ENCODE measurements around the gene TOR1B.
"Not testable (repeated sequence)": the region's sequence is repeated elsewhere in the genome, so short reads cannot be mapped to it uniquely, and the experiment has no call there.

TOR1B gene

DNA sequence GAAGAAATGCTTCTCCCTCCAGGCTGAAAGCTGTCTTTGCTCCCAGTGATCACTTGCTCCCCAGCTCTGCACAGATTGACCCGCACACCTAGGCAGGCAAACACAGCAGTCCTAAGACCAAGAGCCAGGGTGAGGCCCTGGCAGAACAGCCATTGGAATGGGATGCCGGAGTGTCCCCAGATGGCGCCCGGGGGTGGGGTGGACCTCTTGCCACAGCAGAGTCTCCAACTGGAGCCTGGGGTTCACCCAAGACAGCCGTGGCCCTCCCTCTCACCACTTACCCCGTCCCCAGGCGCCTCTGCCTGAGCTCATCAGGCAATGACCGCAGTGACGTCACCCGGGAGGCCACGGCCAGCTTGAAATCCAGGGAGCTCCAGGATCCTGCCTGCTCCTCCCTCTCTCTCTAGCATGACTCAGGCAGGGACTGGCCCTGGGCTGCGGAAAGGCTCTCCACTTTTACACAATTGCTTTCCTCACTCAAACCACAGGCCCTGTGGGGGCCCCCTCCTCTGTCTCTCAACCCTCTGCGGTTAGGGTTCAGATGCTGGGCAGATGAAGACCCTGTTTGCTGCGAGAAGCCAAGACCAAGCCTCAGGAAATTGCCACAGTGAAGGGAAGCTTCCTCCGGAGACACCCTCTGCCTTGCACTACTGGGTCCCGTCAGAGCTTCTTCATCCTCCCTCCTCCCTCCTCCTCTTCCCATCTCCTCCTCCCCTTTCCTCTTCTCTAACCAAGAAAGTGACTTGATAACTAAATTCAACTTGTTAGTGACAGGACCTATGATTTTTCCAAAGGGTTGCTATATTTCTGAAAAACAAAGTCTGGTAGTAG, 25.8 kb upstream of the TOR1B start:
- DNase-seq = peak; percentile 94

DNA sequence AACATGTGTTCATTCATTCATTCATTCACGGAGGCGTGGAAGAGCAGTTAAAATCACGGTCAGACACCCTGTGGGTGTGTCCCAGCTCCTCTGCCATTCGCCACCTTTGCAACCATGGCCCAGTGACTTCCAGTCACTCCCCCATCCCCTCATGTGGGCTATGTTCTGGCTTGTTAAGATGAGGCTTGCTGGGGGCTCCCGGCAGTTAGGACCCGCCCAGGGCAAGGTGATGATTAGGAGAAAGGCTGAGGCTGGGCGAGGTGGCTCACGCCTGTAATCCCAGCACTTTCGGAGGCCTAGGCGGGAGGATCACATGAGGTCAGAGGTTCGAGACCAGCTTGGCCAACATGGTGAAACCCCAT, 25.2 kb upstream of the TOR1B start:
- no peak for DNase-seq

DNA sequence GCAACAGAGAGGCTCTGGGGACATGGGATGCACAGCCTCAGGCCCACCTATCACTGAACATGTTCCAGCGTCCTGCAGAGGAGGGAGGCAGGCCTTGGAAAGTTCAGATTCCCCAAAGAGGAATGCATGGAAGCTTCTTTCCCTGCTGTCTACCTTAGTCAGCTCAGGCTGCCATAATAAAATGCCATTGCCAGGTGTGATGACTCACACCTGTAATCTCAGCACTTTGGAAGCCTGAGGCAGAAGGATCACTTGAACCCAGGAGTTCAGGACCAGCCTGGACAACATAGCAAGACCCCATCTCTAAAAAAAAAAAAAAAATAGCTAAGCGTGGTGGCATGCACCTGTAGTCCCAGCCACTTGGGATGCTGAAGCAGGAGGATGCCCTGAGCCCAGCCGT, 24.5 kb upstream of the TOR1B start:
- DNase-seq = peak; percentile 33

DNA sequence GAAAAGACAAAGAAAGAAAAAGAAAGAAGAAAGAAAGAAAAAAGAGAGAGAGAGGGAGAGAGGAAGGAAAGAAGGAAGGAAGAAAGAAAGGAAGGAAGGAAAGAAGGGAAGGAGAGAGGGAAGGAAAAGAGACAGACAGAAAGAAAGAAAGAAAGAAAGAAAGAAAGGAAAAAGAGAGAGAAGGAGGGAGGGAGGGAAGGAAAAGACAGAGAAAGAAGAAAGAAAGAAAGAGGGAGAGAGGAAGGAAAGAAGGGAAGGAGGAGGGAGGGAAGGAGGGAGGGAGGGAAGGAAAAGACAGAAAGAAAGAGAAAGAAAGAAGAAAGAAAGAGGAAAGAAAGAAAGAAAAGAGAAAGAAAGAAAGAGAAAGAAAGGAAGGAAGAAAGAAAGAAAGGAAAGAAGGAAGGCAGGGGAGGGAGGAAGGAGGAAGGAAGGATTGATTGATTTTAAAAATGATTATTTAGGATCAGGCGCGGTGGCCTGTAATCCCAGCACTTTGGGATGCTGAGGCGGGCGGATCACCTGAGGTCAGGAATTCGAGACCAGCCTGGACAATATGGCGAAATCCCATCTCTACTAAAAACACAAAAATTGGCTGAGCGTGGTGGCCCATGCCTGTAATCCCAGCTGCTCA, 23.3 kb upstream of the TOR1B start:
- no peak for DNase-seq

DNA sequence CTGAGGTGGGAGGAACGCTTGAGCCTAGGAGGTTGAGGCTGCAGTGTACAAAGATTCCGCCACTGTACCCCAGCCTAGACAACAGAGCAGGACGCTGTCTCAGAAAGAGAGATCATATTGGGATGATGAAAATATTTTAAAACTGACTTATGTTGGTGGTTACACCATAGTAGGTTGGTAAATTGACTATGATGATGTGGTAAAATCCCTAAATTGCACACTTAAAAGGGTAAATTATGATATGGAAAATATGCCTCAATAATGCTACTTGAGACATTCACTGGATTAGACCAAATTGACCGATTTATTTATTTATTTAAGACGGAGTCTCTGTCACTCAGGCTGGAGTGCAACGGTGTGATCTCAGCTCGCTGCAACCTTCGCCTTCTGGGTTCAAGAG, 21.9 kb upstream of the TOR1B start:
- no peak for DNase-seq

DNA sequence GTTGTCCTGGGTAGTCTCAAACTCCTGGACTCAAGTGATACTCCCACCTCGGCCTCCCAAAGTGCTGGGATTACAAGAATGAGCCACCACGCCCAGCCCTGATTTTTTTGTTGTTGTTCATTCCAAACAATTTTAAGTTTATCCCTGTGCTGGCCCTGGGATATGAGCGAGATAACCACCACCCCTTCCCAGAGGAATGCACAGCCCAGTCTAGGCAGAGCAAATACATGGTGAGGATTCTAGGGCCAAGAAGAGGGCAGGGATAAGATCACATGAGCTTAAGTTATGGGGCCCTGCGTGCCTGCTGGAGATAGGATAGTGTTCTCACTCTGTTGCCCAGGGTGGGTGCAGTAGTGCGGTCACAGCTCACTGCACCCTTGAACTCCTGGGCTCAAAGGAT, 21.0 kb upstream of the TOR1B start:
- DNase-seq = no peak

DNA sequence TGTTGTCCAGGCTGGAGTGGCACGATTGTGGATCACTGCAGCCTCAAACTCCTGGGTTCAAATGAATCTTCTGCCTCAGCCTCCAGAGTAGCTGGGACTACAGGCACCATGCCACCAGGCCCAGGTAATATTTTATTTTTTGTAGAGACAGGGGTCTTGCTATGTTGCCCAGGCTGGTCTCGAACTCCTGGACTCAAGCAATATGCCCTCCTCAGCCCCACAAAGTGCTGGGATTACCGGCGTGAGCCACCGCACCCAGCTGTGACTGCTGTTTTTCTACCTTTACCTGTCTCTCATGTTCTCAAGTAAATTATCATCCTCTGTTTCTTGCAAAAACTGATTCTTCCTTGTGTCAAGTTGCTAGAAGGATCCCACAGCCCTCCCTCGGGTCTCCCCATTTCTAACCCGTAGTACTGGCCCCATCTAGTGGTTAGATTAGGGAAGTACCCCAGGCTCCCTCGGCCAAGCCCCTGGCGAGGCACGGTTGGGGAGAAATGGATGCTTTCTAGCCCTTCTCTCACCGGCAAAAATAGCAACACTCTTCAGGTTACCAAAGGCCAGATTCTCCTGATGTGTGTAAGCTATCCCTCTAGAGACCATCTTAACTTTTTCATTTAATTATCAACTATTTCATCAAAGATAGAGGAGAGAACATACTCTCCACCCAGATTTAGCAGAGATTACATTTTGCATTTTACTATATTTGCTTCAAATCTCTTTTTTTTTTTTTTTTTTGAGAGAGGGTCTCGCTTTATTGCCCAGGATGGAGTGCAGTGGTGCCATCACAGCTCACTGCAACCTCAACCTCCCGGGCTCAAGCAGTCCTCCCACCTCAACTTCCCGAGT, 19.2 kb upstream of the TOR1B start:
- DNase-seq = peak; percentile 82

DNA sequence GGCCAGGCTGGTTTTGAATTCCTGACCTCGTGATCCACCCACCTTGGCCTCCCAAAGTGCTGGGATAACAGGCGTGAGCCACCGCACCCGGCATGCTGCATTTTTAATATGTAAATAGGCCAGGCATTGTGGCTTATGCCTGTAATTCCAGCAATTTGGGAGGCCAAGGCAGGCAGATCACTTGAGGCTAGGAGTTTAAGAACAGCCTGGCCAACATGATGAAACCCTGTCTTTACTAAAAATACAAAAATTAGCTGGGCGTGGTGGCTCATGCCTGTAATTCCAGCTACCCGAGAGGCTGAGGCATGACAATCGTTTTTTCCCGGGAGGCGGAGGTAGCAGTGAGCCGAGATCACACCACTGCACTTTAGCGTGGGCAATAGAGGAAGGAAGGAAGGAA, 18.0 kb upstream of the TOR1B start:
- DNase-seq = not testable (repeated sequence)

DNA sequence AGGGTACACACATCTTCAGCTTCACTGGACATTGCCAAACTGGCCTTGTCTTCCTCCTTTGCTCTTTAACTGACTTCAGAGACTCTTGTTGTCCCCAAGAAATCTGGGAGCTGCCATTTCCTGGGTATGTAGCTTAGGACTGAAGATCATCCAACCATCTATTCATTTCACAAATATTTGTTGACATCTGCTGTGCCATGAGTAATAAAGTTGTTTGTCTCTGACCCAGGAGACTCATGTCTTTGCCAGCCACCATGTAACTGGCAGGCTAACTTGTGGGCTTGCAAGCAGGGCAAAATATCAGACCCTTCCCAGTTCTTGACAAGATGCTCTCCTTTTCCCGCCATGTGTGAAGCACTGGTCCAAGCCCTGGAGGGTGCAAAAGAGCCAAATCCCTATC, 17.1 kb upstream of the TOR1B start:
- no peak for DNase-seq

DNA sequence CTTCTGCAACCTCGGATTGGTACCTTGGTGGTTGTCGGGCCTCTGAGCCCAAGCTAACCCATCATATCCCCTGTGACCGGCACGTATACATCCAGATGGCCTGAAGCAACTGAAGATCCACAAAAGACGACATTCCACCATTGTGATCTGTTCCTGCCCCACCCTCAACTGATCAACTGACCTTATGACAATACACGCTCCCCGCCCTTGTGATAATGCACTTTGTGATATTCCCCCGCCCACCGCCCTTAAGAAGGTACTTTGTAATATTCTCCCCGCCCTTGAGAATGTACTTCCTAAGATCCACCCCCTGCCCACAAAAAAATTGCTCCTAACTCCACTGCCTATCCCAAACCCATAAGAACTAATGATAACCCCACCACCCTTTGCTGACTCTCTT, 16.5 kb upstream of the TOR1B start:
- DNase-seq = no peak

DNA sequence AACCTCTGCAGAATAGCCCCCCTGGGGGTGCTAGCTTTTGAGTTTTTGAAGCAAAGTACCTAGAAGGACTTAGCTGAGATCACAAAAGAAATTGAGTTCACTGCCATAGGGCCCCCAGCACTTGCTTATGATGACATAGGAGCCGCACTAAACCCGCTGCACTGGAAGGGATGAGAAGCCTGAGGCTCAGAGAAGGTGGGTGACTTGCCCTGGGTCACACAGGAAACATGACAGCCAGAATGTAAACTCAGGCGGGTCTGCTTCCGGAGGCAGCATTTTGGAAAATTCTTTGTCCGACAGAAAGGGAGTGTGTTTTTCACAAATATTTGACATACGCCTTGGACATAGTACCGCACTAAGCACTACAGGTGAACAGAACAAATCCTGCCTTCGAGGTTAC, 8.4 kb upstream of the TOR1B start:
- no peak for DNase-seq

DNA sequence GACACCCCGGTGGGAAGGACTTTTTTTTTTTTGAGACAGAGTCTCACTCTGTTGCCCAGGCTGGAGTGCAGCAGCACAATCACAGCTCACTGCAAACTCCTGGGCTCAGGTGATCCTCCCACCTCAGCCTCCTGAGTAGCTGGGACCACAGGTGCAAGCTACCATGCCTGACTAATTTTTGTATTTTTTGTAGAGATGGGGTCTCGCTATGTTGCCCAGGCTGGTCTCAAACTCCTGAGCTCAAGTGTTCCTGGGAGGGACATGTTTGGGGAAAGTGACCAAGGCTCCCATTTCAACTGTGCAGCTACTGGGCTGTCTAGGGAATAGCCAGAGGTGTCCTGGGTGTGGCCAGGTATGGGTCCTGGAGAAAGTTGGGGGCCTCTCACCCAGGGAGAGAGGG, 7.0 kb upstream of the TOR1B start:
- DNase-seq = not testable (repeated sequence)

DNA sequence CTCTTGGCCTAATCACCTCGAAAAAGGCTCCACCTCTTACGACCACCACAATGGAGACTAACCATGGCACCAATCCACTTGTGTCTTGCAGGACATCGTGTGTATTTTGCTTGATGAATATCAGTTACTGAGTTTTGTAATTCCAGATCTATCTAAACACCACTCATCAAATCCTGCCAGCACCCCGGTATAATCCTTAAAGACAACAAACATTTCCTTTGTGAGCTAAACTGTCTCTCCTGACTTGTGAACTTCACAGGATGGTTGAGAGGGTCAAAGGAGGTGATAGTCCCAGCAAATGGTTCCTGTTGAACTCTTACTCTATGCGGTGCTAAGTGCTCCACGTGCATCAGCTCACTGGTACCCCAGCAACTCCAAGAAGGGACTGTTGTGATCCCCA, 4.0 kb upstream of the TOR1B start:
- no peak for DNase-seq

DNA sequence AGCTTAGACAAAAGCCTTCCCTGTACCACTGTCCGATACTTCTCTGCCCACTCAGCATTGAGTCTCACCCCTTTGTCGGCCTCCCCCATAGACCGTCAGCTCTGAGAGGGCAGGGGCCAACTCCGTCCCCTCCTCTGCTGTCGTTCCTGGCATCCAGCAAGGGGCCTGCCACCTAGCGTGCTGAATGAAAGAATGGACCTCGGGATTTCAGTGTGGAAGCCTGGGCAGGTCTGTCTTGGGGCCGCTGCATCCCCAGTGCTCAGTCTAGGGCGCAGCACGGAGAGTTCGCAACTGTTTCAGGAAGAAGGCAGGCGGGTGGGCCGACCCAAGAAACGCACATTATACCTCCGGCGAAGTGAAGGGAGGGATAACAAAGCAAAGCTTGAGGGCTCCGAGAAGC, 1.5 kb upstream of the TOR1B start:
- no peak for DNase-seq

DNA sequence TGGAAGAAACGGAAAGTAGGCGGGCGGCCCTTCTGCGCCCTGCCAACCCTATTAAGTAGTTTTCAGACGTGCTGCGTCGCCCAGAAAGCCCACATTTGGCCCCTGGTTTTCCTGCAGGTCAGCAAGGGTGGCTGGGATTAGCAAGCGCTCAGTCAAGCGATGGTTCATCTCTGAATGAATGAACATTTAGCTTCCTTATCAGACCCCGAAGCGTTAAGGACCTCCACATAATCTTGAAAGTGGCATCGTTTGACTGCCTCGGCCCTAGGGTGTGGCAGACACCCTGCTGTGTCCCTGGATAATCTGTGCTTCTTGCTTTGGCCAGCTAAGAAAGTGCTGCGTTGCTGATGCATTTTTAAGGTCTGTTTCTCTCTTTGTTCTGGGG, 684 bp downstream of the TOR1B start:
- no peak for DNase-seq

DNA sequence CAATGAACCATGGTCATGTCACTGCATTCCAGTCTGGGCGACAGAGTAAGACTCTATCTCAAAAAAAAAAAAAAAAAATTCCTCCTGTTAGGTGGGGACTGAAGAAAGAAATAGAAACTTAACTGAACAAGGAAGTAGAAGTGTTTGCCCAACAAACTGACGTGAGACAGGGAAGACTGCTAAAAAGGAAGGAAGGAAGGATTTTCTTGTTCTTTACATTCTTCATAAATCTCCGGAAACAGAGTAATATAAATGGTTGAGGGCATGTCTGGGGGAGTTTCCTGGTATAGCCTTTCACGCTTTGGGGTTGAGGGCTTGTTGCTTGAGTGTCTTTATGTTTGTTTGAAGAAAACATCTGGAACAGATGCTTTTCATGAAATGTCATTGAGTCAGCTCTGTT, 3.1 kb downstream of the TOR1B start:
- no peak for DNase-seq

DNA sequence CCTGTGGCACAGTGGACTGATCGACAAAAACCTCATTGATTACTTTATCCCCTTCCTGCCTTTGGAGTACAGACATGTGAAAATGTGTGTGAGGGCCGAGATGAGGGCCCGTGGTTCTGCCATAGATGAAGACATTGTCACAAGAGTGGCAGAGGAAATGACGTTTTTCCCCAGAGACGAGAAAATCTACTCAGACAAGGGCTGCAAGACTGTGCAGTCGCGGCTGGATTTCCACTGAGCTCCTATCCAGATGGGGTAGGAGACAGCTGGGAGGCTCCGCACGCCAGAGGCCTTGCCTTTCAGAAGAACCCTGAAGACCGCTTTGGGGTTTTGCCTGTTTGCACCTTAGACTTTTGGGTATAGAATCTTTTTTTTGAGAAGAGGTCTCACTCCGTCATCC, 6.4 kb downstream of the TOR1B start:
- no peak for DNase-seq

DNA sequence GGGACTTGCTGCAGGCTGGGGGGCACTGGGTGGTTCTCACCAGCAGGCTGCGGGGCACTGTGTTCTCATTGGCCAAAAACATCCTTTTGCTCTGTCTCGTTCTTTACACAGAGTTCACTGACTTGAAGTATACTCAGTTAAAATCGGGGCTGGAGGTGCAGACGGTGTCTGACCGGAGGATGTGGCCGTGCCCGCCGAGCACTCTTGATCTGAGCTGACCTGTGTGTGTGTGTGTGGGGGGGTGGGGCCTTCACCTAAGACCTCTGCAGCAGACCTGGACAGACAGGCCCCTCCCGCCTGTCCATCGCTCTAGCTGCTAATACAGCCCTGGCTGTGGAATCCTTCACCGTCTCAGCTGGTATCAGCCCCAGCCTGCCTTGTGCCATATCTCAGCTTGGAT, 7.1 kb downstream of the TOR1B start:
- no peak for DNase-seq

DNA sequence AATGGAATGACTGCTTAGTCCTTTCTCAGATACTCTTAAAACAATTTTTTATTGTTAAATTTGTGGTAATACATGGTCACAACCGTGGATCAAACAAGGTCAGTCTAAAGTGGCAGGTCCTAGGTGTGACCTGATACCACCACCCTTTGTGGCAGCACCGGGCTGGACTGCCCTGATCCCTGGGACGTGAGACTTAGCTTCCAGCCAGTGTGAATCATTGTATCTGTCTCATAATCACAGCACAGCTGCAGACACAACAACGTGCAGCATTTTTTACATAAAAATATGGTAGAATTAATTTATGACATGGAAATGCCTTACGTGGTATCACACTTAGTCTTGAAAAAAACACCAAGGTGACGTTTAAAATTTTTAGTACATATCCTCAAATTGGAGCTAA, 7.8 kb downstream of the TOR1B start:
- DNase-seq = no peak

DNA sequence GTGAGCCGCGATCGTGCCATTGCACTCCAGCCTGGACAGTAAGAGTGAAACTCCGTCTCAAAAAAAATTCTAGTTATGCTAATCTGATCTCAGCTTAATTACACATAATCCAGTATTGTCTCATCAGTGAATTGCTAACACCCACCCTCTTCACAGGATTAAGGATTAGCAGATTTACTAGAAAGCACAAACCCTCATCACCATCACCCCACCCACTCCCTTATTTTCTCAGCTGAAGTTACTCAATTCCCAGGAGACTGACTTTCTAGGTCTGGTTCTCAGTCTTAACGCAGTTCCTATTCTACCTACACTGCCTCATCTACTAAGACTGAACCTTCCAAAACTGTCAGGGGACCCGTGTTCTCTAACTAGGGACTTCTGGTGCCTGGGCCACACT, 9.0 kb downstream of the TOR1B start:
- DNase-seq = no peak

DNA sequence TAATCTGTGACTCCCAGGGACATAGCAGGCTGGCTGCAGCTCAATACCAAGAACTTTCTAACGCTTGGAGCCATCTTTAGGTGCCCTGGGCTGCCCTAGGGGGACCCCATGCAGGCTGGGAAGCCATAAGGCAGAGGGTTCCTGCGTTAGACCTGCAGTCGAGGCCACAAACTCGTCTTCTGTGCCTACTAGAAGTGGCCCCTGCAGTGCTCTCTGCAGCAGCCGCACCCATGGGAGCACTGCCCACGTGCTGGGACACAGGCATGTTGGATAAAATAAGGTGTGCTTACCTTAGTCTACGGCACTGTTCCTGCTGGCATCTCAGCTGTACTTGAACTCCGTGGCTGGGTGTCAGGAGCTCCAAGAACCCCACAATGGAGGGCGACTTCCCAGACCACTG, 9.4 kb downstream of the TOR1B start:
- no peak for DNase-seq

DNA sequence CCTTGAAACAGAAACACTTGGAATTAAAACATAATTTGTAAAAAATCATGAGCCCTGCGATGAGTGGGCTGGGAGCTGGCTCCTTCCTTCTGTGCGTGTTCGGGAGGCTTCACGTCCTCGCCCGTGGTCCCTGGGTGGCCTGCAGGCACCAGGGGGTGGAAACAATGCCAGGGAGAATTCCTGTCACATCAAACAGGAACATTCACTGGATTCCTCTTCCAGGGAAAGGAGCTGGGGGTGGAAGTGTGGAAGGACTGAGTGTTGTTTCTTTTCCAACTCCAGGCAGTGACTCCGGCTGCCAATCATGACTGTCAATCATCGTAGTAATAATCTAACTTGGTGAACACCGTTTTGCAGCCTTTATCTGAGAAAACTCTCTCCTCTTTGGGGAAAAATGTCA, 10.7 kb downstream of the TOR1B start:
- no peak for DNase-seq

DNA sequence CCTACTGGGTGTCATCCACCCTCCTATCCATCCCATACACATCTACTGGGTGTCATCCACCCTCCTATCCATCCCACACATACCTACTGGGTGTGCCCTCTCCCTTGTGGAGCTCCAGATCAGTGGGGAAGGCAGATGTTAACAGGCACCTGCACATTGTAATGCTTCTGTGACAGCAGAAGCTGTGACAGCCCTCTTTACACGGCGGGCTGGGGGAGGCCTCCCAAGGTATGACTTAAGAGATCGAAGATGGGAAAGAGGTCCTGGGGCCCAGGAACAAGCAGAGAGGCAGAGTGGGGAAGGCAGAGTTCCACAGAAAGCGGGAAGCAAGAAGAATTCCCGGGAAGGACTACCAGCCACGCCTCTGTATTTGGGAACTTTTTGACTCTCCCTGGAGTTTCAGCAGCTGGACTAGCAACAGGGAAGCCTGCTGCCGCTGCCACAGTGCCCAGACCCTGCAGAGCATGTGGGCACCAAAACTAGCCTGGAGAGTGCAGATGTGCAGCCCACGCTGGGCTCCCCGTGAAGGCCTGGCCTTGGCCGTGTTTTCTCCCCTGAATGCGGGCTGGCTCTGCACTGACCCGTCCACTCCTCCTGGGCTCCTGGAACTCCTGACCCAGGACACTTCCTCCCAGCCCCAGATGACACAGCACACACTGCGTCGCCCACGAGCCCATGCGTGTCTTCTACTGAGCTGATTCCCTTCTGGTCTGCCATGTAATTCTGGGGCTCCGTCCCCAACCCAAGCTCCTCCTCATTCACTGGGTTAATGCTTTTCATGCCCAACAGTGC, 11.6 kb downstream of the TOR1B start:
- DNase-seq = no peak

All from DMS53 (cell line).